Vagina (tissue), 2 donors: ENCODE results near the gene FAM3C. TPM values are rescaled to one million over a fixed set of nuclear protein-coding genes. Genes with fewer than 3 reads are reported as not detected.

ENCODE experiments used
- DNase-seq, 2 donors: peaks; one replicate each; pipeline ENCODE4 v3.0.0-alpha.2; 2017; ENCODE audit errors: extremely low spot score in 2 of 2
- H3K27ac ChIP-seq: fragments of 200-600 bp; sonication (generic); one replicate; pipeline ENCODE4 v1.5.1; 2019
- H3K27me3 ChIP-seq: fragments of 200-600 bp; sonication (generic); one replicate; pipeline ENCODE4 v1.5.1; 2019
- H3K36me3 ChIP-seq, 2 donors: fragments of 200-600 bp; sonication (generic); one replicate each; pipeline ENCODE4 v1.5.1; 2017 to 2019
- H3K4me1 ChIP-seq: fragments of 200-600 bp; sonication (generic); one replicate; pipeline ENCODE4 v1.5.1; 2019
- H3K4me3 ChIP-seq, 2 donors: fragments of 200-600 bp; sonication (generic); 1 replicate in 1 of 2; 2 replicates in 1 of 2; pipeline ENCODE4 v1.5.1; 2016 to 2019
- H3K9me3 ChIP-seq: fragments of 200-600 bp; sonication (generic); one replicate; pipeline ENCODE4 v1.5.1; 2019
- POLR2A ChIP-seq, 2 donors: fragments of 450-650 bp; IDR thresholded peaks; one replicate each; pipeline ENCODE4 v1.6.1; 2017; ENCODE audit warnings: antibody characterized with exemption in 2 of 2, mild to moderate bottlenecking in 2 of 2, moderate library complexity in 2 of 2
- POLR2AphosphoS5 ChIP-seq, 2 donors: sonication (generic); formaldehyde crosslinking; IDR thresholded peaks; one replicate each; pipeline ENCODE4 v1.9.0; 2017; ENCODE audit warnings: antibody characterized with exemption in 2 of 2, mild to moderate bottlenecking in 2 of 2, low read depth in 1 of 2; ENCODE audit not compliant: insufficient read depth in 1 of 2
- intact Hi-C: fragments of 100-400 bp; cut with DNase I; formaldehyde crosslinking; loops from one replicate; pipeline ENCODE4 v1.15.1; 2023
- total RNA-seq: library from RNA; depleted of rRNA; stranded (reverse); fragments of >200 nt; gene quantifications from one replicate; pipeline ENCODE4 v1.2.3, GENCODE V29; 2016
- TF ChIP-seq, protein P1 (sequence below), 3 experiments: fragments of 450-650 bp in 2 of 3; fragments of 200-600 bp in 1 of 3; sonication (generic) in 1 of 3; IDR thresholded peaks; one replicate each; pipeline ENCODE4 v1.5.1; 2017 to 2019; ENCODE audit warnings: antibody characterized with exemption in 3 of 3, mild to moderate bottlenecking in 2 of 3, moderate library complexity in 2 of 3

Gene FAM3C
- total RNA-seq, 1 donor from 2014 or later = 36.1 TPM

DNA sequence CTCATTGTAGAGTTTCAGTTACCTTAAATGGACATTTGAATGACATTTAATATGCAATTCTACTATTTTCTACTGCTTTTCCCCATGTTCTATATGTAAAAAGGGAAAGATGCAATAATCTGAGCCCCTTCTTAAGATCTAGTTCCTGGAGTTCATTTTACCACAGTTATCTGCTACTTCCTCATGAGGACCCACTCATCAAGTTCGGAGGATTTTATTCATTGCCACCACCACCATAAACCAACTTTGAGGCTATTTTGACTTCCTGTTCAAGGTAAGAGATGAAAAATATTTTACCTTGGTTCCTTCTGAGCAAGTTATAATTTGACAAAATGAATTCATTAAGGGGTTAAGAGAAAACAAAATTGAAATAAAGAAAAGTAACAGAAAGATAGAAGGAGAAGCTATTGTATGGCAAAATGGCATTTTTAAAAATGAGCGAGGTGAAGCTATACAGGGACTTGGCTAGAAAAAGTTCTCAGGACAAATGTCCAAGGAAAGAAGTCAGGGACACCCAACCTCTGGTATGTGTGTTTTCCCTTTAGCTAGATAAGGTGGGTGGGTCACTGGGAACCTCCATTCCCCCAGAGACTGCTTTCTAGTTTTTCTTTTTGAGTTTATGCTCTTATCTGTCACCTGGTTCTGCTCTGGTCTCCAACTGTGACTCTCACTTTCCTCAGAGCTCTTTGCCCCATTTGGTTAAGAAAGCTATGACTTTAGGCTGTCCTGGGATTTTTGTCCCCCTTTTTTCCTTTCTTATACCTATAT lies 14.9 kb upstream of the FAM3C start:
- no peaks in the 10 kb centered on the region for H3K9me3 ChIP-seq
- no peaks in the 10 kb centered on the region for H3K4me1 ChIP-seq
- intact Hi-C loops = no loop called here
- no peak overlapping the region for H3K4me3 ChIP-seq
- H3K27me3 ChIP-seq = no peaks in the 10 kb centered on the region
- H3K27ac ChIP-seq = no peak overlapping the region
- TF ChIP-seq POLR2A (IDR thresholded peaks at IDR 0.05) = no peak
- TF ChIP-seq POLR2AphosphoS5 (IDR thresholded peaks at IDR 0.05; ENCODE audit: insufficient read depth in 1 of 2, low read depth in 1 of 2) = no peak
- DNase-seq = no peak
- H3K36me3 ChIP-seq = no peaks in the 10 kb centered on the region

DNA sequence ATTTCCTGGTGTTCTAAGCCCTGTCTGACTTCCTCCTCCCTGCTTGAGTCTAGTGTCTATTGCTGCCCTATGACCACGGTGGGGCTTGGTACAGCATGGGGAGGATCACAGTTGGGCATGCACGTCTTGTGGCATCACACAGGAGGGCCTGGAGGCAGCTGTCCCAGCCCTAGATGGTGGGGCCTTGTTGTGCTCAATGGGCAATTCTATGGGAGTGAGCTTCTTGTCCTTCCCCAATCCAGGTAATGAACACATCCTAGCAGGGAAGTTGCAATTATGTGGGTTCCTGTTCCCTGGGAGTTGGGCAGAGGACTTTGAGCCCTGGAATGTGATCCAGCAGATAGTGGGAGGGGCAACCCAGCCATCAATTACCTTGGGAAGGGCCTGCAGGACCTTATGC lies 10.8 kb upstream of the FAM3C start:
- Histone ChIP-seq H3K4me3 (no peak overlapping the region), H3K36me3 (no peaks in the 10 kb centered on the region), H3K9me3 (no peaks in the 10 kb centered on the region), H3K27me3 (no peaks in the 10 kb centered on the region), H3K4me1 (no peaks in the 10 kb centered on the region), H3K27ac (no peak overlapping the region)
- no peak for DNase-seq
- intact Hi-C loops = no loop called here
- TF ChIP-seq POLR2A (IDR thresholded peaks at IDR 0.05) (no peak), POLR2AphosphoS5 (IDR thresholded peaks at IDR 0.05; ENCODE audit: insufficient read depth in 1 of 2, low read depth in 1 of 2) (no peak)
- TF ChIP-seq, protein P1, sequence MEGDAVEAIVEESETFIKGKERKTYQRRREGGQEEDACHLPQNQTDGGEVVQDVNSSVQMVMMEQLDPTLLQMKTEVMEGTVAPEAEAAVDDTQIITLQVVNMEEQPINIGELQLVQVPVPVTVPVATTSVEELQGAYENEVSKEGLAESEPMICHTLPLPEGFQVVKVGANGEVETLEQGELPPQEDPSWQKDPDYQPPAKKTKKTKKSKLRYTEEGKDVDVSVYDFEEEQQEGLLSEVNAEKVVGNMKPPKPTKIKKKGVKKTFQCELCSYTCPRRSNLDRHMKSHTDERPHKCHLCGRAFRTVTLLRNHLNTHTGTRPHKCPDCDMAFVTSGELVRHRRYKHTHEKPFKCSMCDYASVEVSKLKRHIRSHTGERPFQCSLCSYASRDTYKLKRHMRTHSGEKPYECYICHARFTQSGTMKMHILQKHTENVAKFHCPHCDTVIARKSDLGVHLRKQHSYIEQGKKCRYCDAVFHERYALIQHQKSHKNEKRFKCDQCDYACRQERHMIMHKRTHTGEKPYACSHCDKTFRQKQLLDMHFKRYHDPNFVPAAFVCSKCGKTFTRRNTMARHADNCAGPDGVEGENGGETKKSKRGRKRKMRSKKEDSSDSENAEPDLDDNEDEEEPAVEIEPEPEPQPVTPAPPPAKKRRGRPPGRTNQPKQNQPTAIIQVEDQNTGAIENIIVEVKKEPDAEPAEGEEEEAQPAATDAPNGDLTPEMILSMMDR (IDR thresholded peaks at IDR 0.05) = no peak

DNA sequence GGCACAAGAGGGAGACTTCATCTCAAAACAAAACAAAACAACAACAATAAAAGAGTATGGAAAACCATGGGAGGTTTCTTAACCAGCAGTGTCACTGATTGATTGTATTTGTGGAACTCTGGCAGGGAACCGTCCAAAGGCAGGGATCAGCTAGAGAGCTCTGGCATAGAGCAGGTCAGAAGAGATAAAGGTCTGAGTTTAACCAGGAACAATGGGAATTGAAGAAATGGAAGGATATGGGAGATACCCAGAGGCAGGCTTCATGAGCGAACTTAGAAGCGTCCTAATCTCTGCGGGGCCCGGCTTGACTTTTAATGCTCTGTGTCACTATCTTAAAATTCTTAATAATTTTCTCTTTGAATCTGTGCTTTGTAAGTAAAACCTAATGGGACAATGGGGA lies 10.4 kb upstream of the FAM3C start:
- no peaks in the 10 kb centered on the region for H3K4me1 ChIP-seq
- H3K4me3 ChIP-seq = no peak overlapping the region
- TF ChIP-seq POLR2AphosphoS5 (IDR thresholded peaks at IDR 0.05; ENCODE audit: insufficient read depth in 1 of 2, low read depth in 1 of 2) = no peak
- no peak for TF ChIP-seq POLR2A (IDR thresholded peaks at IDR 0.05)
- TF ChIP-seq, protein P1 (IDR thresholded peaks at IDR 0.05) = no peak
- no peak overlapping the region for H3K27ac ChIP-seq
- H3K36me3 ChIP-seq = no peaks in the 10 kb centered on the region
- intact Hi-C loops = no loop called here
- no peaks in the 10 kb centered on the region for H3K9me3 ChIP-seq
- H3K27me3 ChIP-seq = no peaks in the 10 kb centered on the region
- DNase-seq = no peak

DNA sequence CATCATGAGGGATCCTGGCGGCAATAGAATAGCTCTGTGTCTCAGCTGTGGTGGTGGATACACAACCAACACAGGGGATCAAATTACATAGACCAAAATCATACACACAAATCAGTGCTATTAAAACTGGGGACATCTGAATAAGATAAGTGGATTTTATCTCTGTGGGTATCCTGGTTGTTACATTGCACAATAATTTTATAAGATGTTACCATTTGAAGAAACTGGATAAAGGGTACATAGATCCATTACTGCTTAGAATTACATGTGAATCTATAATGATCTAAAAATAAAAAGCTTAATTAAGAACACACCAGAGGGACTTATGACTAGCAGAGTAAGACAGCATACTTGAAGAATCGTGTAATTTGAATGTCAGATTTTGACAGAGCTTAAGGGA lies 8.2 kb upstream of the FAM3C start:
- DNase-seq = no peak
- intact Hi-C loops = no loop called here
- Histone ChIP-seq H3K36me3 (no peaks in the 10 kb centered on the region), H3K9me3 (no peaks in the 10 kb centered on the region), H3K4me3 (no peak overlapping the region), H3K27ac (no peak overlapping the region), H3K4me1 (no peaks in the 10 kb centered on the region), H3K27me3 (no peaks in the 10 kb centered on the region)
- TF ChIP-seq, protein P1 (IDR thresholded peaks at IDR 0.05) = no peak
- TF ChIP-seq POLR2A (IDR thresholded peaks at IDR 0.05) (no peak), POLR2AphosphoS5 (IDR thresholded peaks at IDR 0.05; ENCODE audit: insufficient read depth in 1 of 2, low read depth in 1 of 2) (no peak)

DNA sequence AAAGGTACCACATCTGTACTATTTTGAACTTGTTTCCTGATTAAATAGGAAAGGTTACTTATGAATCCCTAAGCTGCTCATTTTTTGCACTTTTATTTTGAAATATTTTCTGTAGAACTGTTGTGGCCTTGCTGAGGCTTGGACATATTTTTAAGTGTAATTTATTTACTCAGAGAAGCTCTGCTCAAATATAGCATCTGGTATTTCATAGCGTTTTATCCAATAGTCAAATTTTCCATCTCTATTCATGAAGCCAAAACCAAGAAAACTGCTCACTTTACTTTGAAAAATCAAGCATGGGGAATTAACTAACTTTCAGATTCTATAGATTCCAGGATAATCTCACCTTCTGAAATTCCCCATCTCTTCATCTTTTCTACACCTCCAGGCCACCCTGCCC lies 6.6 kb upstream of the FAM3C start:
- H3K36me3 ChIP-seq = no peaks in the 10 kb centered on the region
- no peak overlapping the region for H3K27ac ChIP-seq
- H3K27me3 ChIP-seq = no peaks in the 10 kb centered on the region
- TF ChIP-seq POLR2AphosphoS5 (IDR thresholded peaks at IDR 0.05; ENCODE audit: insufficient read depth in 1 of 2, low read depth in 1 of 2) (no peak), POLR2A (IDR thresholded peaks at IDR 0.05) (no peak)
- TF ChIP-seq, protein P1 (IDR thresholded peaks at IDR 0.05) = no peak
- H3K9me3 ChIP-seq = no peaks in the 10 kb centered on the region
- H3K4me3 ChIP-seq = no peak overlapping the region
- no peak for DNase-seq
- intact Hi-C loops = no loop called here
- no peaks in the 10 kb centered on the region for H3K4me1 ChIP-seq
